DMS 273 treated with DMSO at 0.1 percent for 48 hours (cell line): ENCODE measurements around the gene LRRN2.
"Not testable (repeated sequence)": the region's sequence is repeated elsewhere in the genome, so short reads cannot be mapped to it uniquely, and the experiment has no call there.

Experiments
- DNase-seq: peaks from one replicate; lab custom pipeline; 2025; lab: John Stamatoyannopoulos, UW

Gene LRRN2

DNA sequence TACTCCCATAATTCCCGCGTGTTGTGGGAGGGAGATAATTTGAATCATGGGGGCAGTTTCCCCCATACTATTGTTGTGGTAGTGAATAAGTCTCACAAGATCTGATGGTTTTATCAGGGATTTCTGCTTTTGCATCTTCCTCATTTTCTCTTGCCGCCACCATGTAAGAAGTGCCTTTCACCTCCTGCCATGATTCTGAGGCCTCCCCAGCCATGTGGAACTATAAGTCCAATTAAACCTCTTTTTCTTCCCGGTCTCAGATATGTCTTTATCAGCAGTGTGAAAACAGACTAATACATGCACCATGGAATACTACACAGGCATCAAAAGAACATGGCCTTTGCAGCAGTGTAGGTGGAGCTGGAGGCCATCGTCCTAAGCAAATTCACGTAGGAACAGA, 56.1 kb downstream of the LRRN2 start:
- not testable (repeated sequence) for DNase-seq

DNA sequence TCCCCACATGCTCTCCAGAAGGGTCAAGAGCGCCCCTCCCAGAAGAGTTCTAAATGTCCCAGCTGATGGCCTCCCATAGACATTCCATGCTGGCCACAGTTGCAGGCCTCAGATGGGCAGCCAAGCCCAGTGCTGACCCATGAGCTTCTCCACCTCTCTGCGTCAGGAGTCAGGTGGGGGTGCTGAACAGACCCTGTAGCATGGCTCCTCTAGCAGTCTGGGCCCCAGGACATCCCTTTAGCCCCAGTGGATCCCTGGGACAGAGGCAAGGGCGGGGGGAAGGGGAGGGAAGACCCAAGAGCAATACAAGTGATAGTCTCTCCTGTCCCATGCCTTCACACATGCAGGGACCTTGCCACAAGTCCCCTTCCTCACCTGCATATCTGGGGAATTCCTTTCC, 56.7 kb downstream of the LRRN2 start:
- DNase-seq, result no peak

DNA sequence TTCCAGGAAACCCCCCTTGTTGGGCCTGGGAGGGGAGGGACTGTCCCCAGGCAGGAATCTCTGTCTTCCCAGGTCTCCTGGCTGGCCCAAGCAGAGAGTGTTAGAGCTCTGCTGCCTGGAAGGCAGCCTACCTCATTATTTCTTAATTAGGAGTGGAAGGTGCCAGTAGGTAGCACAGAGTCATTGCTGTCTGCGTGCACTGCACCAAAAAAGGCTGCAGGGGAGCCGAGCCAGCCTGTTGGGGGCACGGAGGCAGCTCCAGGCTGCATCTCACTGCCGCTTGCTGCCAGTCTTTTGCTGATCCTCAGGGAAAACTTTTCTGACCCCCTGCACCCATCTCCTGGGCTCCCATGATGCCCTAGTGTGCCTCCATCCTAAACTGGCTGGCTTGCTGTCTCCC, 58.1 kb downstream of the LRRN2 start:
- no peak for DNase-seq

DNA sequence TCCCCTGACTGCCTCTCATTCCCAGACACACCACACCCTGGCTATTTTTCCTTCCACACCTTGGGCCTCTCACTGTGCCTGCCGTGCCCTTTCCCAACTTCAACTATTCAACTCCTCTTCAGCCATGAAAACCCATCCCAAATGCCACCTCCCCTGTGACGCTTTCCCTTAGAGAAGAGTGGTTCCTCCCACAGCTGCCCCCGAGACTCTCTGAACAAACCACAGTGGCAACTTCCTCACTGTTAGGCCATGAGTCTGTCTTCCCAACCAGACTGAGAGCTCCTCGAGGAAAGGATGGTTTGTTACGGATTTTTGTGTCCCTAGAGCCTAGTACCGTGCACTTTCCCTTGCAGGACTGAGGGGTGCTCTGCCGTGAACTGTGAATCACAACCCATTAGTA, 59.2 kb downstream of the LRRN2 start:
- no peak for DNase-seq

DNA sequence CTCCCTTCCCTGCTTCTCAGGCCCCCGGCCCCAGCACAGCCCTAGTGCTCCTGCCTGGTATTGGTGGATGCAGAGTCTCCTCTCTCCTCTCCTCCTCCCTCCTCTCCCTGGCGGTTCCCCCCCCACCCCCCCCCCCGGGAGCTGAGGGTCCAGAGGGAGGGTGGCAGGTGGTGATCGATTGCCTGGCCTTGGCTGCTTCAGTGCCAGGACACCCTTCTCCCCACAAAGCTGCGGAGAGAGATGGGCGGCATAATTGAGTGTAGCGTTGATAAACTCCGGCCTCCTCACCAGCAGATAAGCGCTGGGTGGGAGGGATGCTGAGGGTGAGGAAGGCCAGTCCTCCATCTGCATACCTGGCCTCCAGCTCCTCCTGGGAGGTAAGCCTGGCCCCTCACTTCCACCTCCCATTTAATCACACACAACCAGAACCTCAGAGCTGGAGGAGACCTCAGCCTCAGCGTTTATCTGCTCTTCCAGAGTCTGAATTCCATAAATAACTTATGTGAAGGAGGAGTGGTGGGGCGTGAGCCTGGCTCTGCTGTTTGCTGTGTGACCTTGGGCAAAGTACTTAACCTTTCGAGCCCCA, 60.8 kb downstream of the LRRN2 start:
- no peak for DNase-seq

DNA sequence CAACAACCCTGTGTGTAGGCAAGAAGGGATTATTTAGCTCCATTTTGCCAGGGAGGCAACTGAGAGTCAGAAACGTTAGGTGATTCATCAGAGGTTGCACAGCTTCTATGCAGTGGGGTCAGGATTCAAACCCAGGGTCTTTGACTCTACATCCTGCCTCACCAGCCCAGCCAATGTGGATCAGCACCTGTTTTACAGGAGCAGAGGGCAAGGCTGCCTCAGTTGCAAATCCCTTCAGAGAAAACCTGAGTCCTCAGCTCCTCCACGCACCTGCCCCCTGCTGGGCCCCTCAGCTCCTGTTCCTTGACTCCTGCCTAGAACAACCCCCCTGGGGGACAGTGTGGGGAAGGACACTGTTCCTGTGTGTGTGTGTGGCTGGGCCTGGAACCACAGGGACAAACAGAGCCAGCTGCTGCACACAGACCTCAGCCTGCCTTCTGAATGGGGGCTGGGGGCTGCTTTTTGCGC, 61.6 kb downstream of the LRRN2 start:
- no peak for DNase-seq

DNA sequence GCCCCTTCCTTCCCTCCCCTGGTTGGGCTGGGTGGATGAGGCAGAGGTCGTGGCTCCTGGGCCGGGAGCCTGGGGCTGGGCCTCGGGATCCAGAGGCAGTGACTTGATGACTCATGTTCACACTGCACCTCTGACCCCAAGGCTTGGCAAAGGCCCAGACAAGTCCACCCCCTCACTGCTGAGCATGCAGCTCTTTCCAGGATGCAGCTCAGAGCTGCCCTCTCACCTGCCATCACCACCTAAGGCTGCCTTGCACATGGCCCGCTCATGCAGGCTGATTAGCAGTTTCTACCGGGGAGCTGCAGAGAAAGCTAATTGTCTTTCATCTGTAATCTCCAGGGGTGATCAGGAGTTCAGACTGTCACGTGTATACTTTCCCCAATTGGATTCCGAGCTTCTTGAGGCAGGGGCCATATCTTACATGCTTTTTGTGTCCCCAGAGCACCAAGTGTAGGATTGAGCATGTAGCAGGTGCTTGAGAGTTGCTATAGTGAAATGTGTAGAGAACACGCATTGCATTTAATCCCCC, 62.1 kb downstream of the LRRN2 start:
- no peak for DNase-seq

DNA sequence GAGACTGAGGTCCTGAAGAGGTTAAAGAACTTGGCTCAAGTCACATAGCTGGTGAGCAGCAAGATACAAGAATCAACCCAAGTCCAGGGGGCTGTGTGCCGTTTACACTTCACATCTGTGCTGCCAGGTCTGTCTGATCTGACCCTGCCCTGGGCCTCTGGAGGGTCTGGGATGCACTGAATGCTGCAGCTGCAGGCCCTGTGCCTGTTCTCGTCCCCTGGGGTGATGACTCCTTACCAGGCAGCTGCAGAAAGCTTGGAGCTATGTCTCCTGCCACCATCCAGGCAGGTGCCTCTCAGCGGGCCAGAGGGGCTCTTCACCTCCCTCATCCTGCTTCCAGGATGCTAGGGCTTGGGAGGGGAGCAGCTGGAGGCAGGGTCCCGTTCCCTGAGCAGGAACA, 63.5 kb downstream of the LRRN2 start:
- no peak for DNase-seq

DNA sequence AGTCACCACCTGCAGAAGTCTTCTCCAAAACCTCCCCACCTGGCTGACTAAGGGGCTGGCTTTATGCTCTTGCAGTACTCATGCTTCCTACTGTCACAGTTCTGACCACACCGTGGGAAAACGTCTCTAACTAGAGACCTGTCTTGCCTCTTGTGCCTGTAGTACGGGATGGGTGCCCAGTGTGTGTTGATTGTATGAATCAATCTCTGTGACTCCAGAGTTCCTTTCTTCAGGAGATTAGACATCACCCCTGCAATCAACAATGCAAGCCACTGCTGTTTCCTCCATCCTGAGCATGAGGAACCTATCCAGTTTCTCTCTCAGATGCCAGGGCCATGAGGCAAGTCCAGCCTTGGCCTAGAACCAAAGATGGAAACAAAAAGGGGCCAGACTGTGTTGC, 64.1 kb downstream of the LRRN2 start:
- DNase-seq, result no peak

DNA sequence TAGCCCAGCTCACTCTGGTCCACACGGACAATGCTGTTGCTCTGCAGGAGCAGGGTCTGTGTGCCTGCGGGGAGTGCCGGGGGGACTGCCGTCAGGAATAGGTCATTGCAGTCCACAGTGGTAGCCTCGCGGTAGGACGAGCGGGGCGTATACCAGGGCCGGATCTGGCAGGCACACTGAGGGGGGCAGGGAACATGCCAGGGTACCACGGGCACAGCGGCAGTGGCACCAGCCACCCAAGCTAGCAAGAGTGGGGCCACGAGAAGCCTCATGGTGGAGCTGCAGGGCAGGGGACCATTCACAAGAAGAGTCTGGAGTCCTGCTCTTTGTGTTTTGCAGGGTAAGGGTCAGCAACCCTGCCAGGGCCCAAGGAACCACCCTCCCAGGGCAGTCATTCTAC, 65.8 kb downstream of the LRRN2 start:
- no peak for DNase-seq

DNA sequence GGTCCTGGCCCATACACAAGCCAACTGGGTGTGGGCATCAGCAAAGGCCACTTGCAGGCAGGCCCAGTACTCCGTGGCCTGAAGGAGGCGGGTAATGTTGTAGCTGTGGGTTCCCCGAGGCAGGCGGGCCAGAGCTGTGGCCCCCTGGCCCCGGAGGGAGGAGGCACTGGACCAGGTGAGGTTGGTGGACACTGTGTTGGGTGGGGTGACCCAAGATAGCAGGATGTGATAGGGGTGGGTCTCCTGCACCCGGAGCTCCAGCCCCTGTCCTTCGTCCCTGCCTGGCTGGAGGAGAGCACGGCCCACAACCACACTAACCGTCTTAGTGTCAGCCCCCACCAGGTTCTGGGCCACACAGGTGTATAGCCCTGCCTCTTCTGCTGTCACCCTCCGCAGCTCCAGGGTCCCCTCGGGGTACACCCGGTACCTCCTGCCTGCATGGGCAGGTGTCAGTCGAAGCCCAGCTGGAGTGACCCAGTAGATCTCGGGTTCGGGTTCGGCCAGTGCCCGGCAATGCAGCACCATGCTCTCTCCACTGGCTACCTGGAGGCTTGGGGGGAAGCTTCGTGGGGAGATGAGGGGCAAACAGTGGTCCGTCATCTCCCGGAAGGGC, 67.3 kb downstream of the LRRN2 start:
- DNase-seq, result no peak

DNA sequence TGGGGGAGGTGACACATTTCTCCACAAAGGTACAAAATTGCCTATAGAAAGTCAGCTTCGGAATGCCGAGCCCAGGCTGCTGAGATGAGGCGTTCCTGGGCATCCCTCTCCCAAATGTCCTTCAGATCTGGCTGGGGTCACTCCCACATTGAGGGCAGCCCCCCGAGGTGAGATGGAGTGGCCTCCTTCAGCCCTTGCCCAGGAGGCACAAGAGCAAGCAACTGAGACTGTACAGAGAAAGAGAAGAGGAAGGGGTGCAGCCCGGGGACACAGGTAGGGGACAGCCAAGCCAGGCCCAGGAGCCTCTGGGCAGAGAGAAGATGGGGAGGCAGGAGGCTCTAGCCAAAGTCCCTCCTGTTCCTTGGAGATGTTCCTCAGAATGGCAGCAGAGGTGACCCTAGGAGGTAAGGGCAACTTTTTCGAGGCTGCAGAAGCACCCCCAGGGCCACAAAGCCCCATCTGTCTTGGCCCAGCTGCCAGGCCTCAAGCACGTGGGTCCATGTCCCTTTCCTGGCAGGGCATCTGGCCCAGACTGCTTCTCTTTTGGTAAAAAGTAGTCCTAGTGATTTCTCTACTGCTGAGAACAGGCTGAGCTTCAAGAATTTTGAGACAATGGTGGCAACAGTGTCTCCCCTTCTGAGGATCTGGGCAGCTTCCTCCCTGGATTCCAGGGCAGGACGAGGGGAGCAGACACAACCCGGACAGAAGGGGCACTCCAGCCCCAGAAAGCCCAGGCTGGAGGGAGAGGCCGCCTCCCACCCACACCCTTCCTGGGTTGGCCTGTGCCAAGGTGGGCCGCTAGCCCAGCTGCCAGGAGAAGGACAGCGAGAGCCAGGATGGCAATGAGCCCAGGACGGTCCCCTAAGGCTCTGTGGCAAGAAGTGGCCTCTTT, 68.0 kb downstream of the LRRN2 start:
- peak; percentile 27 for DNase-seq

DNA sequence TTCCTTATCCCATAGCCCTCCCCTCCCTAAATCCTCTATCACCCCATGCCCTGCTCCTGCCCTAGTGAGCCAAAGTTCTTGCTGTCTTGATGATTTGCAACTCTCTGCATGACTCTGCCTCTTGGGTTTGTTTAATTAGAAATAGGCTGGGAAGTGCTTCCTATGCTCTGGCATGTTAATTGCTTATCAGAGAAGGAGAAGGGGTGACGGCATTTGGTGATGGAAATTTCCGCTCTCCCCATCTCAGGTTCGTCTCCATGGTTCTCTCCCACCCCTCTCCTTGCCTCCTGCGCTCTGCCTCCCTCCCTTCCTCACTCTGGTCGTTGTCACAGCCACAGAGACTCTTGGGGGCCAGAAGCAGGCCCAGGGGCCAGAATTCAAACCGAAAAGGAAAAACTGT, 68.9 kb downstream of the LRRN2 start:
- no peak for DNase-seq

DNA sequence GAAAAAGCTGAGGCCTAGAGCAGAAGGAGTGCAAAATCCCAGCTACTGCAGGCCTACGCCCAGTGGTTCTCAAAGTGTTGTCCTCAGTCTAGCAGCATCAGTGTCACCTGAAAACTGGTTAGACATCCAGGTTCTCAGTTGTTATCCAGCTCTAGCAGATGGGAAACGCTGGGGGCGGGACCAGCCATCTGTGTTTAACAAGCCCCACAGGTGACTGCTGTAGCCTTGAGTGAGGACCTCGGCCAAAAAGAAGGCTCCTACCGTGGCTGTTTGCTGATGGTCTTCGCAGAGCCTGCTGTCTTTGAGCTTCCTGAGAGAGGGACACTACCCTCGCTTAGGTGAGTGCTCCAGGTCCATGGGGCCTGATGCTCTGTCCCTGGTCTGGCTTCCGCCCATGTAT, 69.7 kb downstream of the LRRN2 start:
- no peak for DNase-seq

DNA sequence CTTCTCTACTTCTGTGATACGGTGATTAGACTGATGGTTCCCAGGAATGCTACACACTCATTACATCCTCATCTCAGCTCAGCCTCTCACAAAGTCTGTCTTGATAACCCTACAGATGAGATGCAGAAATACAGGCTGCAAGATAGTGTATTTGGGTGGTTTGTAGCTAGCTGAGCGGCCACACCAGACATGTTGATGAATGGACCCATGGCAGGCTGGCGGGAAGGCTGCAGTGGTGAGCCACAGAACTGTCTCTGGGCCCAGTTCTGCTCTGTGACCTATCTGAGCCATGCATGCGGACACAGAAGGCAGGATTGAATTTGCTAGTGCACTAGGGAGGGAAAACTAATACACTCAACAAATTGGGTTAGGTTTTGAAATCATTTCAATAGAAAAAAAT, 71.9 kb downstream of the LRRN2 start:
- DNase-seq, result no peak

DNA sequence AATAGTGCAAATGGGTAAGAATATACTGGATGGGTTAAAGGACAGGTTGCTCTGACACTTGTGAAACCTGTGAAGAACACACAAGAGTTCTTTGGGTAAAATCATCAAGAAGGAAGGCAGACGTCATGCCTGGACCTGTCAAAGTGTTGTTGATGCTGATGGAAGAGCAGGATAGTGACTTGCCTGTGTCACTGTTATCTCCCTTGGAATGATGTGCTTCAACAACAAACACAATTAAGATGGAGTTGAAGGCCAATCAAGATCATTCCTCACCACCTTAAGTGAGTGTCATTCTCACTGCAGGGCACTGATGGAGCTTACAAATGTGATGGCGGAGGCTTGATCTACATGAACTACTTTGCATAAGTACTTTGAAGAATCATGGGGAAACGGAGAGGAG, 73.2 kb downstream of the LRRN2 start:
- no peak for DNase-seq

DNA sequence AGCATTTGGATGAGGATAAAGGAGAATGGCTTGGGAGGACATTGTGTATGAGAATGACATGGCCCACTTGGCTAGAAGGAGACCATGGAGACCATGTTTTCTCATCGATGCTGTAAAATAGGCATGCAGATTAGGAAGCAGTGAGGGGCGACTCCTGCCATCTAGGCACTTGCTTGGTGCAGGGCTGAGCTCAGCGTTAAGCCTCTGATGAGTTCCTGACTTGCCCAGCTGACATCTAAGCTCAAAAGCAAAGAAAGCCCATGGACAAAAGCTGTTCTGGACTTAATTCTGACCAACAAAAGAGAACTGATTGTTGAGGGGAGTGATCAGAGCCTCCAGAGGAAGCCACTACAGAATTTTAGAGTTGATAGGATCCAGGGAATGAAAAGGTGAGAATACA, 74.5 kb downstream of the LRRN2 start:
- DNase-seq, result no peak

DNA sequence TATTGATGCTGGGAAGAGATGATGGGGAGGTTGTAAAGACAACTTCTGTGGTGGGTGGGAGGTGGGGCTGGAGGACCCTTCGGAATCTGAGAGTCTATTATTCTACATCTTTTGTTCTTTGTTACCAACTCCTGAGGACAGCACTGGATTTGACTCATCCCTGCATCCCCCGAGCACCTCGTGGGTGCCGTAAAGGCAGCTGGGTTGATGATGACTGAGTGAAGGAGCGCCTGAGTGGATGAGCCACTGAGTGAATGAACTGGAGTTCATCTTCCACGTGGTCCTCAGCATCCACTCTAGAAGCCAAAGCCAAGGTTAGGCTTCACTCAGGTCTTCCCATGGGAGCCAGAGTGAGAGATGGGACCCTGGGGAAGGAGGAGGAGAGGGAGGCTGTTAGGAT, 77.6 kb downstream of the LRRN2 start:
- no peak for DNase-seq

DNA sequence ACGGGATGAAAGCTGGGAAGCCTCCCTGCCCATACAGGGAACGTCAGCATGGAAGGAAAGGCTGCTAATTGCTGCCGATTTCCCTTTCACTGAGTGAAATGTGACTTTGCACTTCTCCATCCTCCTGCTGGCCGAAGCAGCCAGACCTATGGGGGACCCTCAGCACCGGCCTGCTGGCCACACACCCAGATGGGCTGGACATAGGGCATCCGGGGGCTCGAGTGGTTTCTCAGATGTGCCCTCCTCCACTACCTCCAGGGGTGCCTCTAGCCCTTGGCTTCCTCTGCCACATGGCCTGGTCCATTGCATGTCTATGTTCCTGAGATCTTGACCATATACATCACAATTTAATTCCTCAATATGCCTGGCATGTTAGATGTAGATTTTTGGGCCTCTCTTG, 79.7 kb downstream of the LRRN2 start:
- DNase-seq, result no peak

DNA sequence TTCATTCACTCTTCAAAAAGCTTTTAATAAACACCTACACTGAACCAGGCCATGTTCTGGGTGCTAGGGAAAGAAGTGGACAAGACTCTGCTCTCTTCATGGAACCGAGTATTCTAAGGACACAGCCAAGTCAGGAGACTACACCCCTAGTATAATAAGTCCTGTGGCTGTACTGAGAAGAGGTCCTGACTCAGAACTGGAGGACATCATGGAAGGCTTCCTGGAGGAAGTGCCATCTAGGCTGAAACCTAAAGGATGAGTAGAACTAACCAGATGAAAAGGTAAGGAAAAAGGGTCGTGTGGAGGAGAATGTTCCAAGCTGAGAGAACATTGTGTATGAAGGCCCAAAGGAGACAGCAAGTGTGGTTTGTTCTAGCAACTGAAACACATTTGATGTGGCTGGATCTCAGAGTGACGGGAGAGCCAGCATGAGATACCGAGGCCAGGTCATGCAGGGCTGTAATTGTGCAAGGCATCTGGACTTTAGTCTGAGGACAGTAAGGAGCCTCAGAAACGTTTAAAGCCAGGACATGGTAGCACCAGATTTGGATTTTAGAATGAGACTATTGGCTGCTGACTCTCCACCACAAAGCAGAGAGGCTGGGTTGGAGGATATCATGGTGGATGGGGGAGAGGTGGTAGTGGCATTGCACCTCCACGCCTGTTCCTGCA, 82.5 kb downstream of the LRRN2 start:
- DNase-seq, result no peak

DNA sequence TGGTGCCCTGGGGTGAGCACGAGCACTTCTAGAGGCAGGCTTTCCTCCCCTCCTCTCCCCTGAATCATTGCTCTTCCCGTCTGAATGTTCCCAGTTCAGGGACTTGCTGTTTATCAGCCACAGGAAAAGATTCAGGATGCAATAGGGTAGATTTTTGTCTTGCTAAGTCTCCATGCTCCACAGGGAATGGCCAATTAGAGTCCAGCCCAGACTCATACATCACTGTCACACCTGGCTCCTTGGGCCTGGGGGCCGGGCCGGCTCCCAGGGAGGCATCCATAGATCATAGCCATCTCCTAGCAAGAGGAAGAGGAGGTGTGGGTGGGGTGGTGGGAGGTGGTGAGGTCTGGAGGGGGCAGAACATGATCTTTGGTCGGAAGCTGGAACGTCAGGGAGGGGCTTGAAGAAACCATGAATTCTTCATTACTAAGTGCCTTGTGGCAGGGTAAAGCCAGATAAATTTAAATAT, 83.4 kb downstream of the LRRN2 start:
- DNase-seq, result no peak

DNA sequence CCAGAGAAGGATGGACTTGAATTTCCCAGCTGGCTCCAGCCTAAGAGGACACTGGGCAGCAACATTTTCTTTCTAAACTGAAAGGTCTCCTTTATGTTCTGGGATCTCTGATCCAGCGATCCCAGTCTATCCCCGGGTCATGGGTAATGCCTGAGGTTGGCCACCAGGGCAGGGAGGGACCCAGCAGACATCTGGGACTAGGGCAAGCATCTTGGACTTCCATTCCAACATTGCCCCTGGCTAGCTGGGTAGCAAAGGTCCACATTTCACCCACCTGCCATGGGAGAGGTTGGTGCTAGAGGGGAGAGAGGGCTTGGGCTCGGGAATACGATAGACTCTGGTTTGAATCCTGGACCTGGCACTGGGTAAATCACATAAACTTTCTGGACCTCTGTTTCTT, 84.6 kb downstream of the LRRN2 start:
- no peak for DNase-seq
